ENCODE data around the gene TXLNB.

DNA sequence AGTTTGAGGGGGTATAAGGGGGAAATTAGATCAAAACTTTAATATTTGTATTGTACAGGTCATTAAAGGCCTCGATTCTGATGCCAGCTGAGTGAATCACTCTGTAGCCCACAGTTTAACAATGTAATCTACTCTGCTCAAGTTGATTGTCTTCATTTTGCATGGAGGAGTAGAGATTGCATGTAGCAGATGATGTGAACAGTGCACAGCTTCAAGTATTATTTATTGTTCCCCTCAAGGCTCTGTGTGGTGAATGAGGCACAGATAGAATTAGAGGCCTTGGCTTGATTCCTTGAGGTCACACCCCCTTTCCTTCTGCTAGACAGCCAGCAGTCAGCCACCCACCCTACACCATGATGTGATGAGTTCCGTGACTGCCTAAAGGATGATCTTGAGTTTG is 38.1 kb downstream of the TXLNB start:
- TF ChIP-seq, protein P1, sequence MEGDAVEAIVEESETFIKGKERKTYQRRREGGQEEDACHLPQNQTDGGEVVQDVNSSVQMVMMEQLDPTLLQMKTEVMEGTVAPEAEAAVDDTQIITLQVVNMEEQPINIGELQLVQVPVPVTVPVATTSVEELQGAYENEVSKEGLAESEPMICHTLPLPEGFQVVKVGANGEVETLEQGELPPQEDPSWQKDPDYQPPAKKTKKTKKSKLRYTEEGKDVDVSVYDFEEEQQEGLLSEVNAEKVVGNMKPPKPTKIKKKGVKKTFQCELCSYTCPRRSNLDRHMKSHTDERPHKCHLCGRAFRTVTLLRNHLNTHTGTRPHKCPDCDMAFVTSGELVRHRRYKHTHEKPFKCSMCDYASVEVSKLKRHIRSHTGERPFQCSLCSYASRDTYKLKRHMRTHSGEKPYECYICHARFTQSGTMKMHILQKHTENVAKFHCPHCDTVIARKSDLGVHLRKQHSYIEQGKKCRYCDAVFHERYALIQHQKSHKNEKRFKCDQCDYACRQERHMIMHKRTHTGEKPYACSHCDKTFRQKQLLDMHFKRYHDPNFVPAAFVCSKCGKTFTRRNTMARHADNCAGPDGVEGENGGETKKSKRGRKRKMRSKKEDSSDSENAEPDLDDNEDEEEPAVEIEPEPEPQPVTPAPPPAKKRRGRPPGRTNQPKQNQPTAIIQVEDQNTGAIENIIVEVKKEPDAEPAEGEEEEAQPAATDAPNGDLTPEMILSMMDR (conservative IDR thresholded peaks at IDR 0.05; ENCODE audit: low read depth, low read length) = no peak
- TF ChIP-seq EZH2 (IDR thresholded peaks at IDR 0.05; ENCODE audit: low read length, unreplicated experiment) (no peak), EZH2phosphoT487 (IDR thresholded peaks at IDR 0.05; ENCODE audit: borderline replicate concordance, low read length) (no peak)

All from PC-3 (cell line).